Adrenal gland (tissue), 5 donors: Measurements from ENCODE around the gene FFAR2.

Experiments
- POLR2A ChIP-seq, 2 donors: fragments of 450-650 bp; IDR thresholded peaks; one replicate each; pipeline ENCODE4 v1.6.1; 2017; ENCODE audit warnings: antibody characterized with exemption in 2 of 2, mild to moderate bottlenecking in 2 of 2, moderate library complexity in 1 of 2
- TF ChIP-seq, protein P1 (sequence below), 6 experiments: fragments of 450-650 bp in 4 of 6; fragments of 200-600 bp in 2 of 6; sonication (generic) in 1 of 6; IDR thresholded peaks; 1 replicate in 5 of 6; 2 replicates in 1 of 6; pipeline versions ENCODE4 v1.5.1 to v1.8.0; 2016 to 2021; ENCODE audit warnings: antibody characterized with exemption in 6 of 6, mild to moderate bottlenecking in 2 of 6, moderate library complexity in 1 of 6
- donor health status: DM: no; HTN: no; CAD: no.

DNA sequence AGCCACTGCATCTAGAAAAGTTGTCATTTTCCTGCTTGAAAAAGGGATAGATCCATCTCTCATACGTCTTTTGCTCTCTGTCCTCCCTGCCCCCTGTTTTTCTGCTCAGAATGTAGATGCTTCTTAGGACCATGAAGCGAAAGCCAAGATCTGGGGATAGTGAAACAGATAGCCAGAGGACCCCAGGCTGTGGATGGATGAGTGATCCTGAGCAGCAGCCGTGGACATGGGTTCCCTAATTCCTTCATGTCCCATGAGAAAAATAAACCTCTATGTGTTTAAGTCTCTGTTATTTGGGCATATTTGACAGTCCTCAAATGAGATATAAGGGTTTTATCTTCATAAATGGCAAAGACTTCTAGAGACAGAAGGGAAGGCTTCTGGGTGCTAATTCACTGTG, 12.2 kb upstream of the FFAR2 start:
- TF ChIP-seq, protein P1, sequence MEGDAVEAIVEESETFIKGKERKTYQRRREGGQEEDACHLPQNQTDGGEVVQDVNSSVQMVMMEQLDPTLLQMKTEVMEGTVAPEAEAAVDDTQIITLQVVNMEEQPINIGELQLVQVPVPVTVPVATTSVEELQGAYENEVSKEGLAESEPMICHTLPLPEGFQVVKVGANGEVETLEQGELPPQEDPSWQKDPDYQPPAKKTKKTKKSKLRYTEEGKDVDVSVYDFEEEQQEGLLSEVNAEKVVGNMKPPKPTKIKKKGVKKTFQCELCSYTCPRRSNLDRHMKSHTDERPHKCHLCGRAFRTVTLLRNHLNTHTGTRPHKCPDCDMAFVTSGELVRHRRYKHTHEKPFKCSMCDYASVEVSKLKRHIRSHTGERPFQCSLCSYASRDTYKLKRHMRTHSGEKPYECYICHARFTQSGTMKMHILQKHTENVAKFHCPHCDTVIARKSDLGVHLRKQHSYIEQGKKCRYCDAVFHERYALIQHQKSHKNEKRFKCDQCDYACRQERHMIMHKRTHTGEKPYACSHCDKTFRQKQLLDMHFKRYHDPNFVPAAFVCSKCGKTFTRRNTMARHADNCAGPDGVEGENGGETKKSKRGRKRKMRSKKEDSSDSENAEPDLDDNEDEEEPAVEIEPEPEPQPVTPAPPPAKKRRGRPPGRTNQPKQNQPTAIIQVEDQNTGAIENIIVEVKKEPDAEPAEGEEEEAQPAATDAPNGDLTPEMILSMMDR (IDR thresholded peaks at IDR 0.05) = no peak
- no peak for TF ChIP-seq POLR2A (IDR thresholded peaks at IDR 0.05)
